PC-3 (cell line): ENCODE data around the gene TSEN2. TPM values are rescaled to one million over a fixed set of nuclear protein-coding genes. Genes with fewer than 3 reads are reported as not detected.

Source experiments
- ATAC-seq: fragments of 200-7000 bp; cut with Tn5 transposase; 2 replicates; pipeline ENCODE4 v1.9.1; 2020; ENCODE audit warnings: mild to moderate bottlenecking, moderate library complexity
- BruUV-seq: library from RNA; stranded (reverse); fragments of 400-500 nt; replicated peaks from 2 replicates; lab custom pipeline; 2021; lab: Mats Ljungman, UMichigan
- CTCF ChIA-PET: fragments of 300-600 bp; sonication (Branson Sonifier 250); formaldehyde crosslinking; loops from one replicate; lab custom pipeline; 2022; ENCODE audit warnings: antibody characterized with exemption; lab: Charles Lee
- POLR2A ChIA-PET: fragments of 300-600 bp; sonication (Branson Sonifier 250); formaldehyde crosslinking; loops from one replicate; lab custom pipeline; 2022; ENCODE audit warnings: antibody characterized with exemption; ENCODE audit not compliant: unreplicated experiment; lab: Charles Lee
- DNase-seq: peaks from one replicate; pipeline ENCODE4 v3.0.0-alpha.2; 2015
- H2AFZ ChIP-seq: fragments of 300-600 bp; sonication (generic); 2 replicates; pipeline ENCODE4 v1.6.0; 2016; ENCODE audit warnings: antibody characterized with exemption, low read length
- H3F3A ChIP-seq: fragments of 300-600 bp; sonication (generic); one replicate; pipeline ENCODE4 v1.6.0; 2017; ENCODE audit warnings: antibody characterized with exemption, low read length, control low read depth, mild to moderate bottlenecking; ENCODE audit not compliant: unreplicated experiment
- H3K27ac ChIP-seq: fragments of 300-600 bp; sonication (generic); 2 replicates; pipeline ENCODE4 v1.5.1; 2016; ENCODE audit warnings: mild to moderate bottlenecking, low read length
- H3K27me3 ChIP-seq: fragments of 300-600 bp; sonication (generic); 2 replicates; pipeline ENCODE4 v1.6.1; 2016; ENCODE audit warnings: low read length, mixed read lengths
- H3K36me3 ChIP-seq: fragments of 300-600 bp; sonication (generic); 2 replicates; pipeline ENCODE4 v1.6.1; 2016; ENCODE audit warnings: low read depth, mixed run types, low read length, mixed read lengths
- H3K4me1 ChIP-seq: fragments of 300-600 bp; sonication (generic); 2 replicates; pipeline ENCODE4 v1.5.1; 2016; ENCODE audit warnings: low read length; ENCODE audit not compliant: insufficient read depth
- H3K4me2 ChIP-seq: fragments of 300-600 bp; sonication (generic); 2 replicates; pipeline ENCODE4 v1.6.0; 2016; ENCODE audit warnings: low read length
- H3K4me3 ChIP-seq: fragments of 300-600 bp; sonication (generic); 2 replicates; pipeline ENCODE4 v1.5.1; 2016; ENCODE audit warnings: mild to moderate bottlenecking, low read length, mixed read lengths
- H3K79me2 ChIP-seq: fragments of 300-600 bp; sonication (generic); 2 replicates; pipeline ENCODE4 v1.6.1; 2017; ENCODE audit warnings: low read length, mixed read lengths
- H3K9ac ChIP-seq: fragments of 300-600 bp; sonication (generic); 2 replicates; pipeline ENCODE4 v1.6.0; 2016; ENCODE audit warnings: mild to moderate bottlenecking, low read length
- H3K9me2 ChIP-seq: fragments of 300-600 bp; sonication (generic); replicated peaks from 2 replicates; pipeline ENCODE4 v1.6.1; 2016; ENCODE audit warnings: mixed run types, low read length, mixed read lengths
- H3K9me3 ChIP-seq: fragments of 300-600 bp; sonication (generic); 2 replicates; pipeline ENCODE4 v1.6.1; 2016; ENCODE audit warnings: low read length, mixed read lengths
- H4K20me1 ChIP-seq: fragments of 300-600 bp; sonication (generic); 2 replicates; pipeline ENCODE4 v1.6.1; 2016; ENCODE audit warnings: low read length, mixed read lengths
- CTCF ChIP-seq: fragments of 300-600 bp; sonication (generic); conservative IDR thresholded peaks from 2 replicates; pipeline ENCODE4 v1.5.1; 2017; ENCODE audit warnings: antibody characterized with exemption, low read depth, mild to moderate bottlenecking, low read length
- EZH2 ChIP-seq: fragments of 300-600 bp; sonication (generic); IDR thresholded peaks from one replicate; pipeline ENCODE4 v1.6.1; 2017; ENCODE audit warnings: antibody characterized with exemption, mild to moderate bottlenecking, low read length; ENCODE audit not compliant: unreplicated experiment
- EZH2phosphoT487 ChIP-seq: fragments of 300-600 bp; sonication (generic); IDR thresholded peaks from 2 replicates; pipeline ENCODE4 v1.6.1; 2018; ENCODE audit warnings: mild to moderate bottlenecking, antibody characterized with exemption, low read length, borderline replicate concordance
- intact Hi-C: fragments of 100-400 bp; cut with micrococcal nuclease; formaldehyde crosslinking; loops from 2 replicates; pipeline ENCODE4 v1.9.0; 2023
- total RNA-seq: library from RNA; depleted of rRNA; stranded (reverse); fragments of >200 nt; gene quantifications from 2 replicates; pipeline ENCODE4 v1.2.3, GENCODE V29; 2014

TSEN2 gene
- total RNA-seq, 1 experiment from 2014 or later = 40.2 TPM

- H3K27me3 ChIP-seq = no peaks in the 10 kb centered on the region
- BruUV-seq = TSS peak; percentile 85
- POLR2A ChIA-PET = interaction anchor here (0.5 to 1.0 kb wide), 5 partner anchors 9 to 381 kb away, joined by 3 to 5 read pairs (median 3); no protein-coding TSS in a partner anchor
- peaks cover 12% of the 10 kb centered on the region for H3K36me3 ChIP-seq
- ATAC-seq (peak; percentile 17), DNase-seq (peak; percentile 31)
- peaks cover 21% of the 10 kb centered on the region for H3K4me1 ChIP-seq
- no peaks in the 10 kb centered on the region for H3K79me2 ChIP-seq
- CTCF ChIA-PET = interaction anchor here (1.0 to 1.5 kb wide), 3 partner anchors 18 to 61 kb away, joined by 3 to 7 read pairs (median 5); partner anchors contain the start of gene TSEN2
- H3K27ac ChIP-seq = peak overlapping the region; percentile 46
- peak overlapping the region; percentile 94 for H3K4me2 ChIP-seq
- H3F3A ChIP-seq = peaks cover 9% of the 10 kb centered on the region
- TF ChIP-seq EZH2phosphoT487 (no peak), CTCF (0 out of 2 replicates have a peak, but pooled peaks have one; percentile 15)
- intact Hi-C loops = loop anchor here (5.0 kb wide), 1 partner anchor 408 kb away; no protein-coding TSS in a partner anchor
- H4K20me1 ChIP-seq = no peaks in the 10 kb centered on the region
- peak overlapping the region; percentile 42 for H3K9ac ChIP-seq
- peak overlapping the region; percentile 74 for H3K4me3 ChIP-seq
- no peaks in the 10 kb centered on the region for H3K9me3 ChIP-seq
- peak overlapping the region; percentile 76 for H2AFZ ChIP-seq
- no peaks in the 10 kb centered on the region for H3K9me2 ChIP-seq
These were observed 60.6 kb downstream of the TSEN2 start for GRCh38 chr3:12544652-12545472.

GRCh38 chr3:12545473-12545791, 61.2 kb downstream of the TSEN2 start, which contains the start of gene MKRN2OS:
MKRN2OS (minus strand) TSS chr3:12545499; CDS start chr3:12545464, 35 bp downstream.
- no peaks in the 10 kb centered on the region for H3K9me2 ChIP-seq
- POLR2A ChIA-PET = interaction anchor here (0.5 to 1.0 kb wide), 5 partner anchors 9 to 381 kb away, joined by 3 to 5 read pairs (median 3); no protein-coding TSS in a partner anchor
- H3K4me3 ChIP-seq = peak within 1 kb of the TSS; percentile 74
- peak within 1 kb of the TSS; percentile 94 for H3K4me2 ChIP-seq
- no peaks in the 10 kb centered on the region for H3K79me2 ChIP-seq
- H4K20me1 ChIP-seq = no peaks in the 10 kb centered on the region
- H3F3A ChIP-seq = peaks cover 9% of the 10 kb centered on the region
- ATAC-seq (peak; percentile 88), DNase-seq (peak; percentile 98)
- no TSS peak for BruUV-seq
- peak within 1 kb of the TSS; percentile 42 for H3K9ac ChIP-seq
- no peaks in the 10 kb centered on the region for H3K27me3 ChIP-seq
- intact Hi-C loops = no loop called here
- H3K9me3 ChIP-seq = no peaks in the 10 kb centered on the region
- H2AFZ ChIP-seq = peak within 1 kb of the TSS; percentile 76
- H3K4me1 ChIP-seq = peaks cover 21% of the 10 kb centered on the region
- CTCF ChIA-PET = interaction anchor here (1.0 to 1.5 kb wide), 2 partner anchors 17 to 61 kb away, joined by 3 to 5 read pairs; partner anchors contain the start of gene TSEN2
- H3K27ac ChIP-seq = peak within 1 kb of the TSS; percentile 46
- no peak for TF ChIP-seq CTCF
- no peak for TF ChIP-seq EZH2phosphoT487
- TF ChIP-seq EZH2 = no peak
- H3K36me3 ChIP-seq = peaks cover 6% of the 10 kb centered on the region; the same call in 1 of the 2 replicates
